GM23248 (cell line): Measurements from ENCODE around the gene SERINC2.

Experiments used
- EZH2 ChIP-seq: fragments of 200-600 bp; sonication (generic); IDR thresholded peaks from 2 replicates; pipeline ENCODE4 v1.6.1; 2018; ENCODE audit warnings: antibody characterized with exemption, mild to moderate bottlenecking; ENCODE audit not compliant: insufficient read depth, poor library complexity, severe bottlenecking
- EZH2phosphoT487 ChIP-seq: fragments of 200-600 bp; sonication (generic); IDR thresholded peaks from 2 replicates; pipeline ENCODE4 v1.6.1; 2018; ENCODE audit warnings: antibody characterized with exemption, moderate library complexity, mild to moderate bottlenecking, low read depth; ENCODE audit not compliant: insufficient read depth

DNA sequence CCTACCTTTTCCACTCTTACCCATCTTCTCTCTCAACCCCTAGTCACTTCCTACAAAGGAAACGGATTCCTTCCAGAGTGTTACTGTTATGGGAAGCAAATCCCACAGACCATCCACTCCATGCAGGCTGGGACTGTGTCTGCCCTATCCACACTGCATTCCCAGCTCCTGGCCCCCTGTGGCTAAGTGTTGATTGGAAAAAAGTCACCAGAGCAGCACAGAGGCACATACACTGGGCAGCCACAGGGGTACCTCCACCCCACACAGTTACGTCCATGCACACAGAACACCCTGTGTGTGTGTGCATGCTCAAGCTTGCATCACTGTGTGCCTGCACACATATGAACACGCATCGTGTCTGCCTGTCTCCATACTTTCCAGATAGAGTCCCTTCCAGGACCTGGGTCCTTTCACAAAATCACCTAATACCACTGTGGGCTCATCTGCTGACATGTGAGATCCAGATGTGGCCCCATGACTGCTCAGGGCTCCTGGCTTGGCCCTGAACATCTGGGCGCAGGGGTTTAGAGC is 4.2 kb upstream of the SERINC2 start:
- TF ChIP-seq EZH2phosphoT487 (no peak), EZH2 (no peak)
